HepG2 (cell line): ENCODE data around the gene TBC1D30. TPM values are rescaled to one million over a fixed set of nuclear protein-coding genes. Genes with fewer than 3 reads are reported as not detected.

Source experiments
- ATAC-seq: fragments of 200-7000 bp; cut with Tn5 transposase; 3 replicates; pipeline ENCODE4 v1.9.1; 2020; ENCODE audit warnings: mild to moderate bottlenecking, moderate library complexity
- BruUV-seq: library from RNA; stranded (reverse); fragments of 400-500 nt; replicated peaks from 2 replicates; lab custom pipeline; 2021; lab: Mats Ljungman, UMichigan
- CTCF ChIA-PET: fragments of 300-600 bp; formaldehyde crosslinking; extraction: SDS; loops from one replicate; lab custom pipeline; 2021; ENCODE audit warnings: low total read pairs, inconsistent platforms, low intra/inter-chr PET ratio; lab: Yijun Ruan, JAX
- POLR2A ChIA-PET: fragments of 350-600 bp; sonication (Branson Sonifier 250); formaldehyde crosslinking; loops from one replicate; lab custom pipeline; 2020; ENCODE audit warnings: antibody characterized with exemption, inconsistent platforms; lab: Yijun Ruan, JAX
- DNase-seq: peaks from one replicate; pipeline ENCODE4 v3.0.0-alpha.2; 2015; ENCODE audit warnings: low spot score
- FAIRE-seq: peaks from 3 replicates; lab custom pipeline; 2011; peaks lifted over from hg19 to GRCh38; lab: Jason Lieb, UNC
- H2AFZ ChIP-seq: one replicate; pipeline ENCODE4 v1.6.1; 2011; ENCODE audit warnings: low read length, inconsistent platforms
- H3K27ac ChIP-seq: fragments of 300-600 bp; 3 replicates; pipeline ENCODE4 v1.8.0; 2011; ENCODE audit warnings: mixed run types, mild to moderate bottlenecking, mixed read lengths, low read length, inconsistent platforms; ENCODE audit not compliant: insufficient read depth; ENCODE audit errors: extremely low read length
- H3K27me3 ChIP-seq, 2 experiments: fragments of 200-600 bp in 1 of 2; 2 replicates in 1 of 2; 3 replicates in 1 of 2; pipeline versions ENCODE4 v1.6.0 to v1.8.0; 2011; ENCODE audit warnings: low read length in 2 of 2, mild to moderate bottlenecking in 2 of 2, moderate library complexity in 2 of 2, inconsistent platforms in 1 of 2; ENCODE audit not compliant: insufficient read depth in 2 of 2, control insufficient read depth in 1 of 2
- H3K36me3 ChIP-seq, 2 experiments: fragments of 200-600 bp in 1 of 2; replicated peaks in 1 of 2; 2 replicates in 1 of 2; 3 replicates in 1 of 2; pipeline versions ENCODE4 v1.5.1 to v1.8.0; 2011; ENCODE audit warnings: low read length in 2 of 2, inconsistent platforms in 1 of 2; ENCODE audit not compliant: insufficient read depth in 2 of 2, control insufficient read depth in 1 of 2
- H3K4me1 ChIP-seq: 2 replicates; pipeline ENCODE4 v1.5.1; 2012; ENCODE audit warnings: low read length, inconsistent platforms; ENCODE audit not compliant: insufficient read depth
- H3K4me2 ChIP-seq: 2 replicates; pipeline ENCODE4 v1.6.0; 2011; ENCODE audit warnings: low read depth, low read length, inconsistent platforms
- H3K4me3 ChIP-seq, 3 experiments: fragments of 200-600 bp in 1 of 3; sonication (generic), shearing (Covaris generic) in 1 of 3; replicated peaks in 1 of 3; 2 replicates each; pipeline ENCODE4 v1.5.1; 2011 to 2016; ENCODE audit warnings: low read length in 3 of 3, inconsistent platforms in 2 of 3, low read depth in 2 of 3, mild to moderate bottlenecking in 2 of 3, control low read depth in 1 of 3, mixed read lengths in 1 of 3; ENCODE audit not compliant: insufficient read depth in 1 of 3
- H3K79me2 ChIP-seq: one replicate; pipeline ENCODE4 v1.6.1; 2011; ENCODE audit warnings: low read length, inconsistent platforms; ENCODE audit not compliant: insufficient read depth
- H3K9ac ChIP-seq: 2 replicates; pipeline ENCODE4 v1.6.0; 2011; ENCODE audit warnings: mild to moderate bottlenecking, low read depth, low read length, inconsistent platforms; ENCODE audit not compliant: insufficient read depth
- H3K9me3 ChIP-seq: 2 replicates; pipeline ENCODE4 v1.5.1; 2012; ENCODE audit warnings: mild to moderate bottlenecking, low read length
- H4K20me1 ChIP-seq: 2 replicates; pipeline ENCODE4 v1.6.0; 2011; ENCODE audit warnings: inconsistent platforms, mild to moderate bottlenecking, low read length, moderate library complexity; ENCODE audit not compliant: insufficient read depth
- AKNA ChIP-seq: sonication (generic); formaldehyde crosslinking; IDR thresholded peaks from 2 replicates; pipeline ENCODE4 v1.4.0; 2020; ENCODE audit warnings: missing genetic modification reagents, borderline replicate concordance
- GMEB2 ChIP-seq: IDR thresholded peaks from 2 replicates; pipeline ENCODE4 v1.6.1; 2016; ENCODE audit warnings: missing biosample characterization, missing genetic modification reagents, low read depth
- HOXA5 ChIP-seq: sonication (generic); formaldehyde crosslinking; IDR thresholded peaks from 2 replicates; pipeline ENCODE4 v1.4.0; 2020; ENCODE audit warnings: missing genetic modification reagents
- MTERF4 ChIP-seq: sonication (generic); formaldehyde crosslinking; IDR thresholded peaks from 2 replicates; pipeline ENCODE4 v1.8.0; 2023; ENCODE audit warnings: mild to moderate bottlenecking, missing genetic modification reagents
- NFATC3 ChIP-seq: sonication (generic); formaldehyde crosslinking; IDR thresholded peaks from 2 replicates; pipeline ENCODE4 v1.5.1; 2020; ENCODE audit warnings: mild to moderate bottlenecking, missing genetic modification reagents
- NRL ChIP-seq: sonication (generic); formaldehyde crosslinking; IDR thresholded peaks from 2 replicates; pipeline ENCODE4 v1.5.0; 2020; ENCODE audit warnings: missing genetic modification reagents, mild to moderate bottlenecking, moderate library complexity, borderline replicate concordance
- PBX2 ChIP-seq: IDR thresholded peaks from 2 replicates; pipeline ENCODE4 v1.6.1; 2016; ENCODE audit warnings: control low read depth
- ZNF878 ChIP-seq: sonication (generic); formaldehyde crosslinking; IDR thresholded peaks from 2 replicates; pipeline ENCODE4 v1.8.1; 2023; ENCODE audit warnings: mild to moderate bottlenecking, missing genetic modification reagents, moderate library complexity
- WGBS: methylation state at CpG from one replicate; pipeline ENCODE4 v1.1.6; 2017; ENCODE audit warnings: low lambda C conversion rate; 5-methylcytosine and 5-hydroxymethylcytosine counted together
- in situ Hi-C: cut with HindIII; loops from 2 replicates; pipeline ENCODE4 v1.10.0; 2017; ENCODE audit warnings: low pct_unique_long_range_greater_than_20kb; ENCODE audit not compliant: extremely low pct_ligation_motif_present
- intact Hi-C: fragments of 100-400 bp; cut with micrococcal nuclease; formaldehyde crosslinking; loops from one replicate; pipeline ENCODE4 v1.10.0; 2022; ENCODE audit not compliant: unreplicated experiment
- polyA plus RNA-seq, 8 experiments: library from polyadenylated mRNA; depleted of rRNA in 3 of 8; stranded (reverse) in 7 of 8; unstranded in 1 of 8; fragments of >200 nt; fragmentation: Illumina TruSeq in 4 of 8; extraction: Trizol in 4 of 8; gene quantifications; 2 replicates each; pipeline versions ENCODE4 v1.2.1 to v1.2.3, GENCODE V29; 2011 to 2016; ENCODE audit warnings: low read depth in 4 of 8, missing spikeins in 1 of 8, mixed read lengths in 1 of 8; ENCODE audit not compliant: insufficient read depth in 1 of 8
- total RNA-seq, 5 experiments: library from RNA; depleted of rRNA; stranded (reverse); fragments of >200 nt; fragmentation: Illumina TruSeq; extraction: Trizol; gene quantifications; 2 replicates each; pipeline ENCODE4 v1.2.3, GENCODE V29; 2016; ENCODE audit warnings: low read depth in 1 of 5

TBC1D30 gene
- total and polyA plus RNA-seq, 2 of the 13 experiments (the other 11 are each of a cell fraction or from before 2014, with no cell fraction given): 0.42 to 0.67 TPM

DNA sequence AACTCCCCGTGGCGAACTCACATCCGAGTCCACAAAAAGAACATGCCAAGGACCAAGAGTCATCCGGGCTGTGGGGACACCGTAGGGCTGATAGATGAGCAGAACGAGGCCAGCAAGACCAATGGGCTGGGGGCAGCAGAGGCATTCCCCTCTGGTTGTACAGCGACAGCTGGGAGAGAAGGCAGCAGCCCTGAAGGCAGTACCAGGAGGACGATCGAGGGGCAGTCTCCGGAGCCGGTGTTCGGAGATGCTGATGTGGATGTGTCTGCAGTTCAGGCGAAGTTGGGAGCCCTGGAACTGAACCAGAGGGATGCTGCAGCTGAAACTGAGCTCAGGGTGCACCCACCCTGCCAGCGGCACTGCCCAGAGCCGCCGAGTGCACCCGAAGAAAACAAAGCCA lies 50.7 kb downstream of the TBC1D30 start:
- no peak overlapping the region for H2AFZ ChIP-seq
- H3K4me1 ChIP-seq: no peaks in the 10 kb centered on the region
- ATAC-seq (no peak), DNase-seq (no peak), FAIRE-seq (no peak)
- H3K4me2 ChIP-seq: no peak overlapping the region
- no peak overlapping the region for H3K4me3 ChIP-seq
- no peaks in the 10 kb centered on the region for H4K20me1 ChIP-seq
- no peaks in the 10 kb centered on the region for H3K79me2 ChIP-seq
- in situ Hi-C loops (loop anchor here (25.0 kb wide), 2 partner anchors 387 to 1237 kb away; no protein-coding TSS in a partner anchor), intact Hi-C loops (no loop called here)
- no peaks in the 10 kb centered on the region for H3K9me3 ChIP-seq
- no peak for TF ChIP-seq MTERF4
- TF ChIP-seq GMEB2: no peak
- H3K27ac ChIP-seq: no peak overlapping the region
- no peaks in the 10 kb centered on the region for H3K36me3 ChIP-seq
- BruUV-seq: no TSS peak
- H3K9ac ChIP-seq: no peak overlapping the region
- POLR2A ChIA-PET: no interaction called here
- no peaks in the 10 kb centered on the region for H3K27me3 ChIP-seq
- CTCF ChIA-PET: no interaction called here
- 71% methylated on average over 11 of the region's 17 CpGs for WGBS

DNA sequence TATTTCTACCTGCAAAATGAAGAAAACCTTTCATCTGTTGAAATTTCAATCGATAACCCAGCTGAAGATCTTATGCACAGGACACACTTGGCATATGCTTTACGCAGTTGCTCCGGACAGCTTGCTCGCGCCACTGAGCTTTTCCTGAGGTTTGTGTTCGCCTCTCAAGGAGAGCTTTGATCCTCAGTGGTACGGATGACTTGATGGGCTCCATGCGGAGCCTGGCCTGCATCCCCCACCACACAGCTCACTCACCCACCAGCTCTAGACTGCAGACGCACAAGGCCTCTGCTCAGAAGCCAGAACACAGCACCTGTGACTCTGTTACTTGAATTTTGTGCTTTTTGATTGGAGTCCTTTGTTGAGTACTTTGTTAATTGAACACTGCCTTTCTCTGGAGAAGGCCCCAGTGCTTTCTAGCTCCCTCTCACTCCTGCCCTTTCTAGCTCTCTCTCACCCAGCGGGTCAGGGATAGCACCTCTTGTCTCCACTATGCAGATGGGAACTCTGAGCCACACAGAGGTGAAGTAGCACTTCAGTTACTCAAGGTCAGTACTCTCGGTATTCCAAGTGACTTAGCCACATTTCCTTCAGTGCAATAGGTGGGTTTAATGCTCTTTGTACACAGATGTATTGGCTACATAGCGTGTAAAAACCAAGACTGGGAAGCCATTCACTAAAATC lies 52.1 kb downstream of the TBC1D30 start:
- no TSS peak for BruUV-seq
- ChIA-PET CTCF (no interaction called here), POLR2A (no interaction called here)
- intact Hi-C loops (no loop called here), in situ Hi-C loops (loop anchor here (25.0 kb wide), 2 partner anchors 386 to 1236 kb away; no protein-coding TSS in a partner anchor)
- no peak overlapping the region for H3K4me2 ChIP-seq
- H3K9ac ChIP-seq: no peak overlapping the region
- no peak overlapping the region for H2AFZ ChIP-seq
- FAIRE-seq (no peak), ATAC-seq (no peak), DNase-seq (no peak)
- no peaks in the 10 kb centered on the region for H3K4me1 ChIP-seq
- WGBS: 57% methylated on average over 10 of the region's 12 CpGs
- no peak overlapping the region for H3K4me3 ChIP-seq
- H3K27ac ChIP-seq: no peak overlapping the region
- no peaks in the 10 kb centered on the region for H3K36me3 ChIP-seq
- H3K79me2 ChIP-seq: no peaks in the 10 kb centered on the region
- no peaks in the 10 kb centered on the region for H3K27me3 ChIP-seq
- H4K20me1 ChIP-seq: no peaks in the 10 kb centered on the region
- no peaks in the 10 kb centered on the region for H3K9me3 ChIP-seq
- no peak for TF ChIP-seq HOXA5 (CRISPR knock-in tag)
- TF ChIP-seq ZNF878 (CRISPR knock-in tag): no peak
- no peak for TF ChIP-seq NRL (CRISPR knock-in tag)
- no peak for TF ChIP-seq NFATC3
- TF ChIP-seq PBX2: no peak
- no peak for TF ChIP-seq AKNA
